Chondrocyte (in vitro differentiated cells): ENCODE measurements around the gene VOPP1. TPM values are rescaled to one million over a fixed set of nuclear protein-coding genes. Genes with fewer than 3 reads are reported as not detected.

Experiments
- DNase-seq: peaks from one replicate; pipeline ENCODE4 v3.0.0; 2021; ENCODE audit warnings: mixed read lengths, low spot score
- H3K27ac Mint-ChIP-seq: one replicate; pipeline ENCODE4 v1.8.0; 2021; ENCODE audit warnings: mild to moderate bottlenecking, moderate library complexity, mixed read lengths; ENCODE audit not compliant: unreplicated experiment
- H3K27me3 Mint-ChIP-seq: 2 replicates; pipeline ENCODE4 v1.8.0; 2021; ENCODE audit warnings: low read depth, mixed read lengths
- H3K36me3 Mint-ChIP-seq: 2 replicates; pipeline ENCODE4 v1.8.0; 2021; ENCODE audit warnings: low read depth, mixed read lengths
- H3K4me1 Mint-ChIP-seq: 2 replicates; pipeline ENCODE4 v1.8.0; 2021; ENCODE audit warnings: low read depth, mild to moderate bottlenecking, mixed read lengths
- H3K4me3 Mint-ChIP-seq: one replicate; pipeline ENCODE4 v1.8.0; 2021; ENCODE audit warnings: mild to moderate bottlenecking, moderate library complexity, mixed read lengths; ENCODE audit not compliant: unreplicated experiment
- H3K9me3 Mint-ChIP-seq: 2 replicates; pipeline ENCODE4 v1.8.0; 2021; ENCODE audit warnings: low read depth, mixed read lengths
- total RNA-seq: library from RNA; stranded (reverse); gene quantifications from 3 replicates; pipeline ENCODE4 v1.2.1, GENCODE V29; 2021
- TF ChIP-seq, protein P1 (sequence below): fragments of 200-600 bp; sonication (generic); IDR thresholded peaks from 2 replicates; pipeline ENCODE4 v1.5.0; 2021; ENCODE audit warnings: antibody characterized with exemption, mild to moderate bottlenecking, moderate library complexity

Gene VOPP1
- total RNA-seq, 1 donor from 2014 or later: 69.2 TPM

DNA sequence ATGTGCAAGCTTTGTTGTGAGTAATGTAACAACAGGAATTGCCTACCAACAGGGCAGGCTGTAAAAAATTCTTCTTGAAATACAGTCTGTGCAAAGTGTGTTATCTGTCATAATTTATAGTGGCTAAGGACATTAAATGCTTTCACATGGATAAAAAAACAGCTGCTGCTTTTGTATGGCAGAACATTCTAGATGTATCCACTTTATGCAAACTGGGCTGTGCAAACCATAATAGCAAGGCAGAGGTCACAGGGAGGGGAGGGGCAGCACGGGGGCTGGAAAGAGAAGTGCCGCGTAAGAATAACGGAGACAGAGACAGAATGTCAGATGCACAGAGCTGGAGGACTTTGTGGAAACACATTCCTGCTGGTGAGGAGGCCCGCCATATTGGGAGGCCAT lies 86.1 kb downstream of the VOPP1 start:
- Mint-ChIP-seq H3K27me3 (no peaks in the 10 kb centered on the region), H3K4me1 (no peaks in the 10 kb centered on the region)

DNA sequence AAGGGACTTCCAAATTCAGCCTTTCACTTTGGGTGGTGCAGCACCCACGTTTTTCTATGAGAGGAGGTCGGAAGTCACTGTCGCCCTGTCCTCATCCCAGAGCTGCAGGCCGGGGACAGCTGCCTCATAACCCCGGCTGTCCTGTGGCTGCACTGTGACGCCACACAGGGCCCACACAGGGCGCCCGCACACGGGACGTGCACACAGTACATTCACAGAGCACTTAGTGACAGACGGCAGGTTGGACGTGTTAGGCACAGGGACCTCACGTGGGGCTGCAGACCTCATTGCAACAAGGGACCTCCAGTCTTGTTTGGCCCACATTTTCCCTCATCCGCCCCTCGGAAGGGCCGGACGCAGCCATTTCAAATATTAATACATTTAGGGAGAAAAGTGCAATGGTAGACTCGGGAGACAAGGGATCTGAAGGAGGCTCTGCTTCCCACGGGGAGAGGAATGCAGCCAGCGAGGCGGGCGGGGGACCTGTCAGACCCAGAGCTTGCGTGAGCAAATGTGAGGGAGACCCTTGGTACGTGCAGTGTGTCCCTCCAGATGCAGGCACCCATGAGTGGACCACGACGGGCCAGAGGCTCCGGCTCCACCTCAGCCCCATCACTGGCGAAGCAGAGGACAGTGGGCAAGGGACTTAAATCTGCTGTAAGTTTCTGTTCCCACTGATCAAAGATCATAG lies 86.7 kb downstream of the VOPP1 start:
- Mint-ChIP-seq H3K27ac (no peak overlapping the region), H3K36me3 (peaks cover 29% of the 10 kb centered on the region), H3K4me3 (no peak overlapping the region)

More for the DNA sequence above, 86.1 kb downstream of the VOPP1 start:
- Mint-ChIP-seq H3K27ac (no peak overlapping the region), H3K9me3 (no peaks in the 10 kb centered on the region), H3K4me3 (no peak overlapping the region), H3K36me3 (peaks cover 28% of the 10 kb centered on the region)
- TF ChIP-seq, protein P1, sequence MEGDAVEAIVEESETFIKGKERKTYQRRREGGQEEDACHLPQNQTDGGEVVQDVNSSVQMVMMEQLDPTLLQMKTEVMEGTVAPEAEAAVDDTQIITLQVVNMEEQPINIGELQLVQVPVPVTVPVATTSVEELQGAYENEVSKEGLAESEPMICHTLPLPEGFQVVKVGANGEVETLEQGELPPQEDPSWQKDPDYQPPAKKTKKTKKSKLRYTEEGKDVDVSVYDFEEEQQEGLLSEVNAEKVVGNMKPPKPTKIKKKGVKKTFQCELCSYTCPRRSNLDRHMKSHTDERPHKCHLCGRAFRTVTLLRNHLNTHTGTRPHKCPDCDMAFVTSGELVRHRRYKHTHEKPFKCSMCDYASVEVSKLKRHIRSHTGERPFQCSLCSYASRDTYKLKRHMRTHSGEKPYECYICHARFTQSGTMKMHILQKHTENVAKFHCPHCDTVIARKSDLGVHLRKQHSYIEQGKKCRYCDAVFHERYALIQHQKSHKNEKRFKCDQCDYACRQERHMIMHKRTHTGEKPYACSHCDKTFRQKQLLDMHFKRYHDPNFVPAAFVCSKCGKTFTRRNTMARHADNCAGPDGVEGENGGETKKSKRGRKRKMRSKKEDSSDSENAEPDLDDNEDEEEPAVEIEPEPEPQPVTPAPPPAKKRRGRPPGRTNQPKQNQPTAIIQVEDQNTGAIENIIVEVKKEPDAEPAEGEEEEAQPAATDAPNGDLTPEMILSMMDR: no peak
- no peak for DNase-seq

DNA sequence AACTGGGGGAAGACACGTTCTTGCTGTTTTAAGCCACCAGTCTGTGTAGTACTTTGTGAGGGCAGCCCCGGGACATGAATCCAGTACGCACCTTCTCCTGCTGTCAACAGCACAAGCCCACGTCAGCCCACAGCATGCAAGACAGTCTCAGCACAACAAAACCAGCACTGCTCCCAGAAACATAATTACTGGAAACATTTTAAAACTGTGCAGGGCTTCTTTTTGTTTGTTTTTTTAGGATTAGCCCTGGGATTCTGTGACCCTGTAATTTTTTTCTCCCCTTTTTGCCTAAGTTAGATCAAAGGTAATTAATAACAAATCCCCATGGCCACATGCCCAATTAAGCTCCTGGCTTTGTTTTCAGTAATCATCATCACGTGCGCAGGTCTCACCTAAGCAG lies 87.5 kb downstream of the VOPP1 start:
- no peak for DNase-seq
- Mint-ChIP-seq H3K27me3 (no peaks in the 10 kb centered on the region), H3K36me3 (peaks cover 28% of the 10 kb centered on the region), H3K4me3 (no peak overlapping the region), H3K27ac (no peak overlapping the region), H3K9me3 (no peaks in the 10 kb centered on the region), H3K4me1 (no peaks in the 10 kb centered on the region)
- TF ChIP-seq, protein P1: no peak

More for the DNA sequence above, 86.7 kb downstream of the VOPP1 start:
- Mint-ChIP-seq H3K9me3 (no peaks in the 10 kb centered on the region), H3K27me3 (no peaks in the 10 kb centered on the region), H3K4me1 (no peaks in the 10 kb centered on the region)
- TF ChIP-seq, protein P1: no peak
- no peak for DNase-seq

DNA sequence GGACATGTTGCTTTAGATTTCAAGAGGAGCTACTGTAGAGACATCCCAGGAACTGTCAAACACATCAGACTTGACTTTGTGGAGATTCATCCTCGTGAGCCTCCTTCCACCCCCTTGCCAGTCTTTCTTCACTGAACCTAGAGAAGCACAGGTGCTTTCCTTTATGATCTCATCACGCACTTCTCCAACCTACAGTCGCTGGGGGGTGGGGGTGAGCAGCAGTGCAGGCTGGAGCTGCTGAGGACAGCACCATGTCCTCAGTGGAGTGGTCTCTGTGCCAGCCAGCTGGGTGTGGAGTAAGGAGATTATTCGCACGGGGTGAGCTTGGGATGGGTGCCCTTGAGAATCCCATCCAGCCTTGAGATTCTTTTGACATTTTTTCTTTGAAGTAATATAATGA lies 88.1 kb downstream of the VOPP1 start:
- Mint-ChIP-seq H3K9me3 (no peaks in the 10 kb centered on the region), H3K4me3 (no peak overlapping the region), H3K27me3 (no peaks in the 10 kb centered on the region), H3K27ac (no peak overlapping the region), H3K4me1 (no peaks in the 10 kb centered on the region), H3K36me3 (peaks cover 22% of the 10 kb centered on the region)
- DNase-seq: no peak
- TF ChIP-seq, protein P1: no peak

DNA sequence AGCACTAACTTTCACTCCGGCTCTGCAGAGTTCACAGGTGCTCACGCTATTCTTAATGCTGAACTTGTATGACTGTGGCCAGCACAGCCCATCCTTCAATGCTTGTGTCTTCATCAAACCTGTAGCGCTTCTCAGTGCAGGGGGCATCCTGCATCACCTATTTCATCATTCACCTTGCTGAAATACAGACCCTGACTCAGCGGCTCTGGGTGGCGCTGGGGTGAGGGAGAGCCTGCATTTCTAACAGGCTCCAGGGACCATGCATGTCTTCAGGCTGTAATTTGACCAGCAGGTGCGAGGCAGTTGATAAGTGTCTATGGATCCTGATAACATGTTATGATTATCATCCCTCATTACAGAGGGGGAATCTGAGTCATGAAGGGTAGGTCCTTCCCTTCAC lies 89.3 kb downstream of the VOPP1 start:
- Mint-ChIP-seq H3K36me3 (peaks cover 19% of the 10 kb centered on the region), H3K27me3 (no peaks in the 10 kb centered on the region)

More for the DNA sequence above, 89.3 kb downstream of the VOPP1 start:
- no peak for DNase-seq
- H3K9me3 Mint-ChIP-seq: no peaks in the 10 kb centered on the region
- H3K4me3 Mint-ChIP-seq: no peak overlapping the region
- TF ChIP-seq, protein P1: no peak
- H3K4me1 Mint-ChIP-seq: peaks cover 8% of the 10 kb centered on the region
- H3K27ac Mint-ChIP-seq: no peak overlapping the region
